Stimulated activated CD8-positive, alpha-beta memory T cell treated with anti-CD3 and anti-CD28 coated beads, Interleukin-7, amount 100 ng/mL, for 48 hours (primary cell): ENCODE data around the gene FLRT2.

Experiments used
- DNase-seq, 2 donors: peaks; one replicate each; pipeline ENCODE4 v3.0.0-alpha.2; 2020; ENCODE audit warnings: low read depth in 1 of 2; ENCODE audit errors: extremely low read depth in 1 of 2

The FLRT2 gene

DNA sequence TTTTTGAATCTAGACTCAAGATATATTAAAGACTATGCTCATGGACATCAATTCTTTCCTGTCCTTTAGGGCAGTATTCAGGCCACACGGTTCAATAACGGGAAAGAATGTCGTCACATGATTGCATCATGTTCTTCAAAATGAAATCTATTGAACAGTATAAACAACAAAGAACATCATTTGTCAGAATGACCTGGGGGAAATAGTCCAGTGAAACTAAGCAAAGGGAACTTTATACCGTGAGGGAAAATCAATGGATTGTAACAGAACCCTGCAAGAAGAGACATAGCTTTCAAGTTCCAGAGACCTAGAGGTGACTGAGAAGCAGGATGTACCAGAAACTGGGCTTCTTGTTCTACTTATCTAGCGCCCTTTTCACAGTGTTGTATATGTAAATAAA, 32.7 kb downstream of the FLRT2 start:
- DNase-seq = no peak

DNA sequence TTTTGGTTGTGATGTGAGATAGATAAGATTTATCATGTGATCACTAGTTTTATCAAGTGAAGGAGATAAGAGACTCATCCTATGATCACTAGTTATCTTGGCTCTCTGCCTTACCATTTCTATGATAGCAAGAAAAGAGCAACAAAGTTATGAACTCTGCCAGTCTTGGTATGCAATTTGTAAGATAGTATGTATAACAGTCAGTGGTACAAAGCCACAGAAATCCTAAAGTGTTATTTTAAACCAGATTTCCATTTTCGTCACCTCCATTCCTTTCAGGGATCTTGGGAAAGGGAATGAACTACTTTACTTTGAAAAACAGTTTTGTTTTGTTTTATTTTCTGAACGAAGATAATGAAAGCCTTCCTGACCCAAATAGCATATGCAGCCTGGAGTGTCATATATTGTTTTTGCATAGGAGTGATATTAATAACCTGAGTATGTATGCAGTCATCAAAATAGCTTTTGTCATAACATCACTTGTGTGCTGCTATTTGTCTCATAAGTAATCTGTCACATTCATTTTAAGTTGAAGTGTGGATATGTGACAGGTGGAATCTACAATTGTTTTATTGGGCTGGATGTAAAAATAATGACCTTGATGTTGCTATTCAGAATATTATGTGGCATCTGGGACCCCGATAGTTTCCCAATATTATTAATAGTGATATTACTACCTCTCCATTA, 35.0 kb downstream of the FLRT2 start:
- DNase-seq = no peak

DNA sequence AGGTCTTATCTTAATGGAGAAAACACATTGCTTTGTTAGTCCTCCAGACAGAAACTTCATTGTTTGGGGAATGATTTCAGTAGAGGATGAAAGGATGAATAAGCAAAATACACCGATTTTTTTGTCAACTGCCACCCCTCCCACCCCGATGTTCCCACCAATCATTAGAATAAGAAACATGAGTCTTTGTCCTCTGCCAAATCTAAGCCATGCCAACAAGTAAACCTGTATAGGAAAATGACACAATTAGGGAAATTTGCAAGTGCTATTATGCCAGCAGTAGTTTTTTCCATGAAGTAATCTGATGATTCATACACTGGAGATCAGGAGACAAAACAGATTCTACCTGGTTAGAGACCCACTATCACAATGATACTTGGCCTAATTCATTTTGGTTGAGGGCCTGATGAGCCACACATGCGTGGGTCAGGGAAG, 35.9 kb downstream of the FLRT2 start:
- no peak for DNase-seq

DNA sequence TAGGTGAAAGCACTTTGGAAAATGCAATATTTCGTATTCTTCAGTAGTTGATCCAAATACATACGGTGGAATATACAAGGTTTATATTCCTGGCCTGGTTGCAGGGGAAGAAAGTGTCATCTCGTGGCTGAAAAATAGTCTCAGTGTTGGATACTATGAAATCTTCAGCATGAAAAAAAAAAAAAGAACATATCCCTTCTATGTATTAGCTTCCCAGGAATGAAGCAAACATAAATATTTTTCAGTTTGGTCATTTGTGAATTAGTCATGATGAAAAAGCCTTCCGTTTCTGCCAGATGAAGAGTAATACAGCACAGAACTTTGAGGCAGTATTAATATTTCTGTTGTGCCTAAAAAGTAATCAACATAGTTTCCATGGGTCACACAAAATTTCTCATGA, 36.7 kb downstream of the FLRT2 start:
- no peak for DNase-seq

DNA sequence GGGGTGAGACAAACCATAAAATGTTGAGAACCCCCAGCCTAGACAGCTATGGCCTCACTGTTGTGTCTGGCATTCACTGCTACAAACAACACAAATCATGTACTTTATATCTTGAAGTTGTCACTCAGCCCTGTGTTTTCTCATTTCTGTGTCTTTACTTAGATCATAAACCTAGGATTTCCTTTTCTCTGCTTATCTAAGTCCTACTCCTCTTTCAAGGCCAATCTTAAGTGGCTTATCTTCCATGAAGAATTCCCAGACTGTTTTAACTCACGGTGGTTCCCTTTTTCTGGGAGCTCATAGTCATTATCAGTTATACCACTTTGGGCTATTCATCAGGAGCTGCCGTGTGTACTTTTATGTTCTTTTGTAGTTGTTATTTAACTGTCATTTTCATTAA, 42.1 kb downstream of the FLRT2 start:
- DNase-seq = no peak

DNA sequence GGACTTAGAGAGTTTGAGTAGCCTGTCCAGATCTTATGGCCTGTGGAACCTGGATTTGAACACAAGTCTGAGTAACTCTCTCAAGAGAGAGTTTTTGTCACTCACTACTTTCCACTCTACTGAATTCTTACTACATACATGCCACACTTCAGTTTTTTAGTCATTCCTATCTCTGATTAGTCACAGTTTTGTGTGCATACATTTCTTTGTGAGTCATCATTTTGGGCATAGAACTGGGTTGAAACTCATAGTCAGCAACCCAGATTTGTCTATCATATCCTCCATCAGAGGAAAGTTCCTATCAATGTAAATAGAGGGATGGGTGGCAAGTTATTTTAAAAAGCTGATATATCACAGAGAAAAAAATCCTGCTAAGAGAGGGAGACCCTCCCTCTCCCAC, 42.9 kb downstream of the FLRT2 start:
- no peak for DNase-seq

DNA sequence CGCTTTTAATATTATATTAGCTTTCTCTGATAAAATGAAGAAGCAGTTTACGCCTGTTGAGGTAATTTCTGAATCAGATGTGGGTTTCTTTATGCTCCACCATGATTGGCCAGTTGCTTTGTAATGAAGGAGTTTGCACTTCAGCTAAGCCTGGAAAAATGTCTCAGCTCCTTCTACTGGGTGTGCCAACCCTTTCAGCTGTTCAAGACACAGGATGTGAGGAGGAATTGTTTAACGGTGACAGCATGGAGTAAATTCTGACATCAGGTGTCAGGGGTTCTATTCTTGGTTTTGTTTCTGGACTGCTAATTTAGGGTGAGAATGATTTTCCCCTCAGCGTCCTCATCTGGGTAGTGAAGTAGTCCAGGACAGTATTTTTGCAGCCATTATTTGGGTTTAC, 43.5 kb downstream of the FLRT2 start:
- no peak for DNase-seq

DNA sequence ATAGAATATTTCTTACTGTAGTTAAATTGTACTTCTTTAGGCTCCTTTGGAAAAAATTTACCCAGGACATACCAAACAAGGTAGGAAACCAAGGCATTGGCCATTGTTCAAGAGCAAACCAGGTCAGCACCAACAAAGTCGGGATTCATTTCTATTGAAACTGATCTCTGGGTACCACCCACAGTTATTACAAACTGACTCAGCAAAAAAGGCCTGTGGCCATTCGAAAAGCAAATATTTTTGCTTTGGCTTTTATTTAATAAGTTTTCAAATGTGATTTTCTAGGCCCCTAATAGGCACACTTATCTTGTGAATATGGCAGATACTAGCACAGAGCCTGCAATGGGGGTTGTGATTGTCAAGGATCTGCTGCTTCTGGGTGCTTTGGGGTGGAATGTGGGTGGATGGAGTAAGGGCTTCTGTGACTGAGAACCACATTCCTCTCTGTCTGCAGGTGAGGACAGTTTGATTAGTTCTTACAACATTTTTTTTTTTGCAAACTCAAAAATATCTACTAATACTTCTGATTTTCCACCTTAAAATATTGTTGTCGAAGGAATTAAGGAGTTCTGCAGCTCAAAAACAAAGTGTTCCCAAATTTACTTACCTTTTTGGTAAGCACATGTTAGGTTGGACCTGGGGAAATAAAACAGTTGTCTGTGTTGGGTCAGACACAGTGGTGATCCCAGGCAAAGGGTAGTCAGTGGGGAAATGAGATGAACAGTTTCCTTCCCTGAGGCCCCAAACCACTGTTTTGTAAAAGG, 45.1 kb downstream of the FLRT2 start:
- DNase-seq = no peak

DNA sequence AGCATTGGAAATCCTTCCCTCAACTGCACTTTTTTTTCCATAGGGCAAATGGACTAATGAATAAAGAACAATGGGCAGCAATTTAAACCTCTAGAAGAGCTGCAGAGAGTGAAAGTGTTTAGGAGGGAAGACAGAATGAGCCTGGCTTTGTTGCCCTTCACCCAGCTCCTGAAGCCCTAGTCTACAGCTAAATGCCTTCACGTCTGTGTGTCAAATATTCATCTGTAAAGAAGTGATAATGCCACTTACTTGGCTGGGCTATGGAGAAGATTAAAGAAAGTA, 45.6 kb downstream of the FLRT2 start:
- no peak for DNase-seq

DNA sequence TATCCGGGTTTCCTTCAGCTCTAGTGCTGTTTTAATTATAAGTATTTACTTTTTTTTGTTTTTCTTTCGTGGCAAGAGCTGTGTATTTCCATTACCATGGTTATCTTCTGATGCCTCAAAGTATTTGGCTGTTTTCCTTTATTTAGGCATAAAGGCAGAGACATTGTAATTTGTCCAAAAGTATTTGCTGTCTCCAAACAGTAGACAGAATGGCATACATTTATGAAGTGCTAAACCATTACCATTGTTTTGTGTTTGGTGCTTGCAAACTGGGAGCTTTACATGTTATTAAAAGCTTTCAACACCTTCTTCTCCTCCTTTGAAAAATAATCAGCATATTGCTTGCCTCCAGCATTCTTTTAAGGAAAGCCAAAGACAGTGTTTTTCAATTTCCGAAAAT, 46.3 kb downstream of the FLRT2 start:
- DNase-seq = no peak

DNA sequence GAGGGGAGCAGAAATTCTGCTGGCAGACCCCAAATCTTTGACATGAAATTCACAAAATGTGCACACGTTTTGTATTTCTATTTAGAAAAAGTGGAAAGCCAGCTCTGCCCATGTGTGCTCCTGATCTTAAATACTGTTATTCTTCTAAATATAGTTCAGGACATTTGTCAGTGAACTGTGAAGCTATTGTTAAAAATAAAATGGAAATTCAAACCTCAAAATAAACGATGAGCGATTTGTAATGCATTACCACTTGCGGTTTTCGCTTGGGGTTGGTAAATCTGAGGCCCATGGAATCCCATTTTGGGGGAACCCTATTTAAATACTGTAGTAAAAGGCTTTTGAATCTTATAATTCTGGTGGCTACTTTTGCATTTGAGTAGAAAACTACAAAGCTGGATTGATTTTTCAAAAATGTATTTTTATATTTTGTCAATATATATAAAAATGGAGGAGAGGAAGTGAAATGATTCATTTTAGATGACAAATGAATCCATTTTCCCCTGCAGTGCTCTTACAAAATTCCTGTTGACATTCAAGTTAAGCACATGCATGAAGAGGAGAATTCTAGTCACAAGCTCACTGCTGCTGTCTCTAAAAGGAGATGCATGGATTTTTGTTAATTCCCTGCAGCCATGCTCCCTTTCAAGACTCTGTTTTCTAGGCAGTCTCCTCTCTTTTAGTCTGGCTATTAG, 47.1 kb downstream of the FLRT2 start:
- DNase-seq = no peak

DNA sequence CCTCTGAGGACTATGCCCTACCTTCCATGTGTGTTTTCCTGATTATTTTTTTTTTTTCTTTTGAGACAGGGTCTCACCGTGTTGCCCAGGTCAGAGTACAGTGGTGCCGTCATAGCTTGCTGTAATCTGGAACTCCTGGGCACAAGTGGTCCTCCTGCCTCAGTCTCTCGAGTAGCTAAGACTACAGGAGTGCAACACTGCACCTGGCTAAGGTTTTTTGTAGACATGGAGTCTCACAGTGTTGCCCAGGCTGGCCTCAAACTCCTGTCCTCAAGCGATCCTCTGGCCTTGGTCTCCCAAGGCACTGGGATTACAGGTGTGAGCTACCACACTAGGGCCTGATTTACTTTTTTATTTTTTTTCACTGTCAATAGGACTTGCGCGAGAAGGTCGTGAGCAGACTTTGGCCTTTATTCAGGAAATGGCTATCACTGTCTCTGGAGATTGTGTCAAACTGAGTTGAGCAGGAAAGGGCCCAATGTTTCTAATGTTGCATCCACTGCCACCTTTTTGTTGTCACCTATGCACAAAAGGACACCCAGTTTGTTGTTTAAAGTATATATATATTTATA, 47.7 kb downstream of the FLRT2 start:
- no peak for DNase-seq

DNA sequence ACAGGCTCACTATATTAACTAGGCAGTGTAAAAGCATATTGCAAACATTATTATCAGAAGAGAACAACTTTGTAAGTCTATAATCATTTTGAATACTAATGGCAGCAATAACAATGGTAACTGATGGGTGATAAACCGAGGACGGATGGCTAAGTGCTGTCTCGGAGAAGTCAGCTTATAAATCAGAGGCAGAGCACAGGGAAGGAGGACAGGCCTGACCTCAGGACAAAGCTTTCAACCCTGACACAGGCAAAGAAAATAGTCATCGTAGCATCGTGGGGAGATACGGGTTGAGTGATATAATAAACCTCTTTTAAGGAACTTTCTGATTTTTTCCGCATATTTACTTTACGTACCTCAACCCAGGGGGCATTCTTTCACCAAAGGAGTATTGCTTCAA, 48.4 kb downstream of the FLRT2 start:
- DNase-seq = no peak

DNA sequence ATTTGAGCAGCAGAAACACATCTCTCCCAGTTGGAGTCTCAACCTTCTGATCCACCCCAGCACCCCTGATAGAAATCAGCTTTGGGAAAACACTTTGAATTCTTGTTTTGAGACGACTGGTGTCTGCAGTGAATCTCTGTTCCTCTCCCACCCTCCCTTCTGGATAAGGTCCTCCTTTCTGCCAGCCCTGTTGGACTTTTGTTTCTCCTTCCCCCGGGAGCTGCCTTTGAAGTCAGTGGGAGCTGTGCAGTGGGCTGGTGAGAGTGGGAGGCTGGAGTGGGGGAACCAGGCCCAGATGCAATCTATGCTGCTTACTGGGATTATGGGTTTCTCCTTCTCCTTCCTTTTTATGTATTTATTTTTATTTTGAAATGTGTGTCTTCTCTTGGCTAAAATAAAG, 49.0 kb downstream of the FLRT2 start:
- no peak for DNase-seq

DNA sequence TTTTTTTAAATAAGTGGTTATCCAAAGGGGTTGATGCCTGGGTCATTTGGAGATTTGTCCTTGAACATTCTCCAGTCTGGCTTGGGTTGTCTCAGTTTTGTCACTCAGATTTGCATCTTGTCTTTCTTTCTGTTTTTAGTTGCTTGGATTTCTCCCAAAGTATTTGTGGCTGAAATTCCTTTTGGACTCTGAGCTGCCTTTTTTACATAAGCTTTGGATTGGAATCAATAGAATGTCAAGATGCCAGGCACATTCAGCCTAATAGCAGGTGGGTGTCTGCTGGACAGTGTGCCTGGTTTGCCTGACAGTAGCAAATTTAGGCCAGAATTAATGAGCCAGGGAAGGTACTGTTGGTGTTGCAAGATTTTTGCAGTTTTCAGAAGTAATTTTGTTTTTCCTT, 50.0 kb downstream of the FLRT2 start:
- no peak for DNase-seq

DNA sequence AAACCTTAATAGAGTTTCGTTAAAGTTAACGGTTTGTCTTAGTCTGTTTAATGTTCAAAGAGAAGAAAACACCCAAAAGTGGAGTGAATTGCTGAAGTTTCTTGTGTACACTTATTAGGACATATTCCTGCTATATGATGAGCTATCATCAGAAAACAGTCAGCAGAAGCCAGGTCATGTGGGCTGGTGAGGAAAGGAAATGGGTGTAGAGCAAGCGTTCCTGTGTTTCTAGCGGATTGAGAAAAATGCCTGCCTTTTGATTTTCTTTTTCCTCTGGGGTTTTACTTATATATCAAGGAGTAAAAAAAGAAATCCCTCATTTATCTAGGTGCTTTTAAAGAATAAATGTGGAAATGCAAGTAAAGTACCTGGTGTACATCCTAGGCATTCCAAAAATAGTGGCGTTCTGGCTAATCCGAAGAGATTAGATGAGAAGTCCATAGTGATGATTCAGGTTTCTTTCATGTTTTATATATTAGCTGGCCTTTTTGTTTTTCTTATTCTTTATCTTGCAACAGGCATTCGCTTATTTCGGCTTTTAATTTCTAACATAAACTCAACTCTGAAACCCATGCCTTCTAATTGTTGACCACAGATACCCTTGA, 50.7 kb downstream of the FLRT2 start:
- no peak for DNase-seq

DNA sequence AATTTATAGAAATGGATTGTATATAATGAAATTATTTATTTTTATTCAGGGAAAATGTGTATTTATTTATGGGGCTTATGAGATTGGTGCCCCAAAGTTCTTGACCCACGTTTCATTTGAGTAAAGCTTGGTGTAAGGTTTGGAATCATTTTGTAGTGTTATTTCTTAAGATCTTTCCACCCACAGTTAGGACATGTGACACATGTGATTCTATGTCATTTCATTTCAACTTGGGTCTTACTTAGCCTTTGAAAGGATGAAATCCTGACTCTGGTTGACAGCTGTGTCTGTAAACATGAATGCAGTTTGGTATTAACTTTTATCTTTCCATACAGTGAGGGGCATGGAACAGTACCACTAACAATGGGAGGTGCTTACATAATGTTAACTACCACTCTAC, 51.7 kb downstream of the FLRT2 start:
- DNase-seq = no peak

DNA sequence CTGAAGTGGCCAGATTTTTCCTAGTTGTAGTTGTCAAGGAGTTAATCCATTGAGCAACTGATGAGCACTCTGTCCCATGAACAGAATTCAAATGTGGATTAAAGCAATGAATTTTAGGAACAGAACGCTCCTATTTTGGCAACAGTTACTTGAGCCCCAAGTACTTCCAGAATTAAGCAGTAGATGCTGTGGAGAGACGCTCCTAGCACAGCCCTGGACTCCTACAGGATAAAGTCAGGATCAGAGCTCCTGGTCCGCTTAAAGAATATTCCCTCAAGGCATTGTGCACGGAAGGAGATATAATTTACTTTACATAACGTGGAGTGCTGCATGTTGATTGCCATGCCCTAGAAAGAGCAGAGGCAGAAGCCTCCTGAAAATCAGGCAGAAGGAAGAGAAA, 53.4 kb downstream of the FLRT2 start:
- DNase-seq = no peak

DNA sequence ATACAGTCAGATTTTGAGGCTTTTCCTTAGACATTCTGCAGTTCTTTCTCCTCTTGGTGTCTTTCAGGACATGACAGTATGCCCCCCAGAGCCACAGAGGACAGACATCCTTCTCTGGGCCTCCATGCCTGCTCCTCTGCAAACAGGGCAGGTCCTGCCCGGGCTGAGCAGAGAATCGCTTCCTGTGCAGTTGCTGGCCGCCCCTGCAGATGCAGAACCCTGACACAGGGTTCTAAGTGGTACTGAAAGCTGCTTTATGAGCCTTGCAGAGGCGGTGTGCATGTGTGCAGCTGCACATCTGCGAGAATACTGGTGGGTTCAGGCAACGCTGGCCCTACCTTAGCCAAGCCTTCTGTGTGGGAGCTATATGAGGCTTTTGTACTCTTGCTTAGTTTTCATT, 54.5 kb downstream of the FLRT2 start:
- DNase-seq = no peak

DNA sequence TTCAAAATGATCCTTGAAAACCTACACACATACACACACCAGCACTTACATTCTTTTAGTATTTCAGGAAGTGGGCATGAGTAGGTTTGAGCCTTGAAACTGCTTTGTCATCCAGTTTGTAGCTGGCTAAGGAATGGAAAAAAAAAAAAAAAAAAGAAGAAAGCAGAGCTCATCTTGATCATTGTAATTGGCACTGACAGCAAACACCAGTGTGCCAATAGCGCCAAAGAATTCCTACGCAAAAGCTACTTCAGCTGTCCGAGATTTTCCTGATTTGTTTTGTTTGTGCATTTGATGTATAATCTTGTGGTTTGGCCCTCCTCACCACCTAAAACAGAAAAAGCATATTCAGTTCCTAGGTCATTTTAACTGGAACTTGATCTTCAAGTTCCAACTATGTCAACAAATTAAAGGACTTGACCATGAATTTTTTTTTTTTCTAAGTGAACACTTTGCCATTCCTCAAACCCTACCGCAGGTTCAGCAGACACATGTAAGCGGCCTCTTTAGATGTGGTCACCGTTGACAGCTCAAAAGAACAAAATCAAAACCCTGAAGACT, 57.3 kb downstream of the FLRT2 start:
- no peak for DNase-seq

DNA sequence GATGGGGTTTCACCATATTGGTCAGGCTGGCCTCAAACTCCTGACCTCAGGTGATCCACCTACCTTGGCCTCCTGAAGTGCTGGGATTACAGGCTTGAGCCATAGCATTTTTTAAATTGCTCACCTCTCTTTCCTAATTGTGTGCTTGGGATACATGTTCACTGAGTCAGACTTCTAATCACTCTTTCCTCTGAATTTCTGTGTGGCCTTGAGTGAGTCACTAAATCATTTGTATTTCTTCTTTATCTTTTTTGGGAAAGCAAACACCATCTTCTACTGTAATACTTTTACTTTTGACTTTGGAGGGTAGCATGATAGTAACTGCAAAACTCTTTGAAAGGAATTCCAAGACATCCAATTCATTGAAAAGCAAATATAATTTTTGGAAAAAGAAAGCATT, 60.8 kb downstream of the FLRT2 start:
- no peak for DNase-seq
